ENCODE data around the gene MFSD12.

The MFSD12 gene

DNA sequence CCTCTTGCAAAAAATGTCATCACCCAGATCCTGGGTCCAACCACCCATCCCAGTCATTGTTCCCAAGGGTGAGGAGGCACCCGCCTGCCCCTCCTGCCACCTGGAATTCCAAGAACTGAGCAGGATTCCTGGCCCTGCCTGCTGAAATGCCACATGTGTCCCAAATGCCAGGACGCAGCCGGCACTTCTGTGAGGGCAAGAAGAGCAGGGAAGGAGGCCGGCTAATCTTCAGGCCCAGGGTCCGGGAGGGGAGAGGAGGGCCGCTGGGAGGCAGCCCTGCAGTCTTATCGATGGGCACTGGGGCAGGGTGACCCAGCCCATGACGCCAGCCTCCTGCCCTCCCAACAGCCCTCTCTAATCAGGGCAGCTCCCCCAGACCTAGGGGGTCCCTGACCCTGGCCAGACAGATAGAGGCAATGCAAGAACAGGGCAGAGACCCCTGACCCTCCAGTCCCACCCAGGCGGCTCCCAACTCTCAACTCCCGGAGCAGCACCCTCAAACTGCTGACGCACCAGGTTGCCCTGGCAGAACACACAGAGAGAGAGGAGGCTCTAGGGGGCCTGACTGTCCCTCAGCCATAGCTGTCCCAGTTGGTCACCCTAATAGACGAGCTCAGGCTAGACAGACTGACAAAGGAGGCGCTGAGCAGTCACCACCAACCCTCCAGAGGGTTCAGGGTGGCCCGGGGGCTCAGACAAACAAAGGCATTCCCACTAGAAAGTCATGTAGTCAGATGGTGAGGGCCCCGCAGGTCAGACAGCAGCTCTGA, 1.5 kb downstream of the MFSD12 start:
- DNase-seq (ENCODE audit: low spot score) = no peak

DNA sequence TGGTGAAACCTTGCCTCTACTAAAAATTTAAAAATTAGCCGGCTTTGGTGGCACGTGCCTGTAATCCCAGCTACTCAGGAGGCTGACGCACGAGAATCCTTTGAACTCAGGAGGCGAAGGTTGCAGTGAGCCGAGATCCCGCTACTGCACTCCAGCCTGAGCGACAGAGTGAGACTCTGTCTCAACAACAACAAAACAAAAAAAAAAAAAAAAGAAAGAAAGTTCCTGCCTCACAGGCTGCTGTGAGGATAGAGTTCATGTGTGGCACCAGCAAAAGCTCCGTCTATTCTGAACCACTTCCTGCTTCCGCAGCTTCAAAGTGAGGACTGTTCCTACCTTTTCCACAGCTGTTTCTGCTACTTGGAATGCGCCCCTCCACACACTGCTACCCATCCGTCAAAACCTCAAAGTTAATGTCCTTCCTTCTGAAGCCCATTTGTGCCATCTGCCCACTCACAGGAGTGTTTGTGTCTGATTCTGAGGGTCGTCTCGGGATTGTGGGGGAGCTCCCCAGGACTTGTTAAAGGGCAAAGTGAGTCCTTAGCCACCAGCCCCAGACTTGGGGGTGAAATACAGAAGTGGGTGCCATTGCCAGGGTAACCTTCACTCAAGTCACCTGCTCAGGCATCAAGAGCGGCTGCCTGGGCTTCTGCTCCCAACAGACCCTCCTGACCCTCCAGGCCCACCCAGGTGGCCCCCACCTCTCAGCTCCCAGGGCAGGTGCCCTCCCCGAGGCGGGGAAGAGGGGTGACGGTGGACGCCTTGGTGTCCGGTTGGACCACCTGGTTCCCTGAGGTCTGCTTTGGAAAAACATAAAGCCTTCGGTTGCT, 2.9 kb downstream of the MFSD12 start:
- no peak for DNase-seq (ENCODE audit: low spot score)

DNA sequence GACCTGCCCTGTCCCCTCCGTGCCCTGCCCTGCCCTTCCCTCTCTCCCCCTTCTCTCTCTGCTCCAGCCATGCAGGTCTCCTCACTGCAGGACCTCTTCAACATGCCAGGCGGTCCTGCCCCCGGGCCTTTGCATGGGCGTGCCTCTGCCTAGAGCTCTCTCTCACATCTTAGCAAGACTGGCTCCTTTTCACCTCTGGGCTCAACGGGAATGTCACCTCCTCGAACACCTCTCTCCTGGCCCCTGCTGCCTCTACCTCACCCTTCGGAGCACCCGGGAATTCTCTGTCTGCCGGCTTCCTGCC, 5.6 kb downstream of the MFSD12 start:
- DNase-seq (ENCODE audit: low spot score) = no peak

DNA sequence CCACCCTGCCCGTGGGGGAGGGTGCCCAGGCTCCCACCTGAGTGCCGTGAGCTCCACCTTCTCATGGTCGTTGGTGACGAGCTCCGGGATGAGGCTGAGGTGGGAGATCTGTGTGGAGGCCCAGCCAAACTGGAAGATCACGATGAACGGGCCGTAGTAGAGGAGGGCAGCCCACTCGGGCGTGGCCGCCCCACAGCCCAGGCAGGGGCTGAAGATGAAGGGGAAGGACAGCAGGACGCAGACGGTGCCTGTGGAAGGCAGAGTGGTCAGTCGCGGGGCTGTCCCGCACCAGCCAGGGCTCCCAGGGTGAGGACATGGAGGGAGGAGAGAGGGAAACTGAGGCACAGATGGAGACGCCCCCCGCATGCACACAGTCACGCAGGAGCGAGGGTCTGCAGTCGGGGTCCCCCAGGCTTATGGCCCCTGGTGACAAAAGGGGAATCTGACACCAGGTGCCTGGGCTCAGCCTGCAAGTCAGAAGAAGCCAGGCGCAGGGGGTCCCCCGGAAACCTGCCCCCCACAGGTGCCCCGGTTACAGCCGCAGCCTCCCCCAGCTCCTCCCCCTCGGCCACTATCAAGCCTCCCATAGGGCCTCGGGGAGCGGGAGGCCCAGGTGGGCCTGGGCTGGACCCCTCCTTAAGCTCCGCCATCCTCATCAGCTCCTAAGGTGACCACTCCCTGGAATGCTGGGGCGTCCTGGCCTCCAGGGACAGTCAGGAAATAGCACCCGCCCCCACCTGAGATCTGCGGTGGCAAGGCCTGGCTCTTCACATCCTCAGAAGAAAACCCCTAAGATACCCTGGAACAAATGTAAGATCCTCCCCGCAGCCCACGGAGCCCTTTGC, 6.2 kb downstream of the MFSD12 start:
- DNase-seq (ENCODE audit: low spot score) = no peak

DNA sequence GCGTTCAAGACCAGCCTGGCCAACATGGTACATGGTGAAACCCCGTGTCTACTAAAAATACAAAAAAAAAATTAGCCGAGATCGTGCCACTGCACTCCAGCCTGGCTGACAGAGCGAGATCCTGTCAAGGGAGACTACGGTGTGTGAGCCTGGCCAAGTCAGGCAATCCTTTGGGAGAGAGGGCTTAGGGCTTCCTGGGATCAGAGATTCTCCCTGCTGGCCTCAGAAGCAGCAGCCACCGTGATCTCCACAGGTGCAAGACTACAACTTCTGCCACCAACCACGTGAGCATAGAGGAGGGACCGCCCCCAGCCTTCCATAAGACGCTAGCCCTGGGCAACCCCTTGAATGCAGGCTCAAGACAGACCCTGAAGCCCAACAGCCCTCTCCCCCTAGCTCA, 7.6 kb downstream of the MFSD12 start:
- DNase-seq (ENCODE audit: low spot score) = no peak

DNA sequence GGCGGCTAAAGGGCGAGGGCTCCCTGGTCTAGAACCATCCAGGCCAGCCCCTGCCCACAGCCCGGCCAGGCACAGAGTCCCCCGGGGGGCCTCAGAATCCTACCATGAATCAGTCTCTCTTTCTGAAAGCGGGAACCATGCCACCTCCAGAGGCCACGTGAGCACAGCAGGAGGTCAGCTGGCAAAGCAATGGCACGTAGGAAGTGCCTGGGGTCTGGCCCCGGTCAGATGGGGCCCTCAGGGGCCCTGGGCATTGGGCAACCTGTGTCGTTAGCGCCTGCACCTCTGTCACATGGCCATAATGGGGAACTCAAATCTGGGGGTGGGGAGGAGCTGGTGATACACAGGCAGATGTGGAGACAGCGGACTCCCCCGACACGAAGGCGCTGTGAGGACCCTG, 8.8 kb downstream of the MFSD12 start:
- DNase-seq (ENCODE audit: low spot score) = no peak

DNA sequence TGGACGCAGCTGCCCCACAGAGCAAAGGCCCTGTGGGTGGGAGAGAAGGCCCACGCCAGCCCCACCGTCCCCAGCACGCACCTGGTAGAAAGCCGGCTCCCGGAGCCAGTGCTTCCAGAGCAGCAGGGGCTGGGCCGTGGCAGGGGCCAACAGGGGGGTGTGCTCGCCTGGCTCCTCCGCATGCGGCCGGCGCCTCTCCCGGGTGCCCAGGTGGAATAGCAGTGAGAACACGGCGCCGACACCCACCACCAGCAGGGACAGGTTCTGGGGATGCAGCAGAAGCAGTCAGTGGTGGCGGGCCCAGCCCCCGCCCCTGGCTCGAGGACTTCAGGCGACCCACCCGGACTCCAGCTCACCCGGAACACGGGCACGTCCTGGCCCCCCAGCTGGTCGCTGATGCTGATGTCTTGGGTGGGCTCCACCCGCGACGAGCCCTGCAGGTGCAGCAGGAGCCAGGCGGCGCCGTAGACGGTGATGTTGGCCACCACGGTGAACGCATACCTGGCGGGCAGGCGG, 9.6 kb downstream of the MFSD12 start:
- DNase-seq (ENCODE audit: low spot score) = no peak

DNA sequence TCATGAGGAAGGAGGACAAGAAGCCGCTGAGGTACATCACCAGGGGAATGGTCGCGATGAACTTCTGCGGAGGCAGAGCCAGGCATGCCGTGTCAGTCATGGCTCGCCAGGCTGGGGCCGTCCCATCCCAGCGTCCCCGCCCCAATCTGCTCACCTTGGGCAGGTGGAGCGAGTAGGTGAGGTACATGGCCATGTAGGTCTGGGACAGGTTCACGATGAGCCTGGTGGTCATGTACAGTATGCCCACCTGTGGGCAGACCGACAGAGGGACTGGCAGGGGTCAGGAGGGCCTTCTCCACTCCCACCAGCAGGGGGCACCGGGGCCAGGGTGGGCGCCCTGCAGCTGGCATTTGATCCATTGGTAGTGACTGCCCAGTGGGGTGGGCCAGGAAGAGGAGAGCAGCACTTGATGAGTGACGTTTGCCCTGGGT, 10.1 kb downstream of the MFSD12 start:
- no peak for DNase-seq (ENCODE audit: low spot score)

DNA sequence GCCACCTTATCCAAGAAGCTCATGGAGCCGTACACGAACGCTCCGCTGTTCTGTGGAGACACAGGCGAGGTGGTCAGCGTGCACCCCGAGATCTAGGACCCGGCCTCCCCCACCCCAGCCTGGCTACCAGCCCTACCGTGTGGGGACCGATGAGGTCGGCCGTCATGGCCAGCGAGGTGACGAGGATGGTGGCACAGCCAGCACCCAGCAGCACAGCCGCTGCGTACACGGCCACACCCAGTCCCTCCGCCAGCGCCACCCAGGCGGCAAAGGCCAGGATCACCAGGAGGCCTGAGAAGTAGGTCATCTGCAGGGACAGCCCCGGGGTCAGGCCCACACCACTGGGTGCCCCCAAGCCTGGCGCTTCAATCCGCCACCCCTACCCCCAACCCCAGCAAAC, 11.3 kb downstream of the MFSD12 start:
- DNase-seq (ENCODE audit: low spot score) = no peak

DNA sequence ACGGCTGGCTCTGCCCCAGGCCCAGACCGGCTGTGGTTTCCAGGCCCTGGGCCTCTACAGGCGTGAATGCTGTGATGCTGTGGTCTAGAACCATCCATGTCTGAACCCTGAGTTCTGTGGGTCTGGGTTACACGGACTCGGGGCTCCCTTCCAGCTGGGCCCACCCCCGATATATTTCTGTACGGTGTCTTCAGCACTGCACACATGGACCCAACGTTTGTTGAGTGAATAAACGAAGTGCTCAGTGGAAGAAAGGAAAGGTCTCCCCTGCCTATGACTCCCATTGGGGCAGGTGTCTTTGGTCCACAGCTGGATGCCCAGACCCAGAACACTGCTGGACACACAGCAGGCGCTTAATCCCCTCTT, 11.7 kb downstream of the MFSD12 start:
- DNase-seq (ENCODE audit: low spot score) = no peak

DNA sequence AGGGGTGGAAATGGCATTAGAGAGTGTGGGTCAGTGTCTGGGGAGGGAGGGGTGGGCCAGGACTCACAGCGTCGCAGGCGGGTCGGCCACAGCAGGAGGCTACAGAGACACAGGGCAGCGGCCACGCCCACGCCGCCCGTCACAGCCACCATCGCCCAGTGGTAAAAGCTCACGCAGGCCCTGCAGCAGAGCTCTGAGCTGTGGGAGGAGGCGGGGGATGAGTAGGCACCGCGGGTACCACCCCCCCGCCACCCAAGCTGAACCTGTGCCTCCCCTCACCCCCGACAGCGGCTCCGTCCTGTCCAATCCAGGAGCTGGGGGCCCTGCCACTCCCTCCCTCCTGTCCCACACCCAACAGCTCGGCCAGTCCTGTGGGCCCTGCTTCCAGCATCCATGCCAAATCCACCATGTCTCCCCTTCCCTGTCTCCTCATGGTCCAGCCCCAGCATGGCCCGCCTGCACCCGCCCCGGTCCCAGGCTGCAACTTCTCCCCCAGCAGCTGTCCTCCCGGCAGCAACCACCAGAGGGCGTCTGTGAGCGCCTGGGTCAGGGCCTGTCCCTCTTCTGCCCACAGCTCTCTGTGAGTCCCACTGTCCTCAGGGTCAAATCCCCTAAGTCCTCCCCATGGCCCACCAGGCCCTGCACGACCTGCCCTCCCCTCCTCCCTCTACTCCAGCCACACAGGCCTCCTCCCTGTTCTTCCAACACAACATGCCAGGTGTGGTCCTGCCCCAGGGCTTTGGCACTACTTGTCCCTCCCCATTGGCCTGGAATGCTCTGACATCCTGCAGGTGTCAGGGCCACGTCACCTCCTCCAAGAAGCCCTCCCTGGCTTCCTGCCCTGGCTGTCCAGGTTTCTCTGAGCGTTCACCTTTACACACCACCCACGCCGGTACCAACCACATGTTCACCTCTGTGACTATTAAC, 12.4 kb downstream of the MFSD12 start:
- DNase-seq (ENCODE audit: low spot score) = peak; percentile 92

DNA sequence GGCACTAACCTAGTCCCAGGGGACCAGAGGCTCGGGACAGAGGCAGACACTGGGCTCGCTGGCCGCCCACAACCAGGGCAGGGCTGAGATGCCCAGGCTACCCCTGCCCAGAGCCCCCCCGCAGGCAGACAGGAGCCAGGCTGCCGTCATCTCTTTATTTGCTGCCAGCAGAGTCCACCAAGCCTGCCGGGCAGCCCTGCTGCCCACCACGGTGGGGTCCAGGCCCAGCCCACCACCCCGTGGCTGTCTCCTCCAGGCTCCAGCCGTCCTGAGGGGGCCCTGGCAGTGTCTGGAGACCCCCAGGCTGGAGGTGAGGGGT, 13.4 kb downstream of the MFSD12 start:
- DNase-seq (ENCODE audit: low spot score) = no peak

DNA sequence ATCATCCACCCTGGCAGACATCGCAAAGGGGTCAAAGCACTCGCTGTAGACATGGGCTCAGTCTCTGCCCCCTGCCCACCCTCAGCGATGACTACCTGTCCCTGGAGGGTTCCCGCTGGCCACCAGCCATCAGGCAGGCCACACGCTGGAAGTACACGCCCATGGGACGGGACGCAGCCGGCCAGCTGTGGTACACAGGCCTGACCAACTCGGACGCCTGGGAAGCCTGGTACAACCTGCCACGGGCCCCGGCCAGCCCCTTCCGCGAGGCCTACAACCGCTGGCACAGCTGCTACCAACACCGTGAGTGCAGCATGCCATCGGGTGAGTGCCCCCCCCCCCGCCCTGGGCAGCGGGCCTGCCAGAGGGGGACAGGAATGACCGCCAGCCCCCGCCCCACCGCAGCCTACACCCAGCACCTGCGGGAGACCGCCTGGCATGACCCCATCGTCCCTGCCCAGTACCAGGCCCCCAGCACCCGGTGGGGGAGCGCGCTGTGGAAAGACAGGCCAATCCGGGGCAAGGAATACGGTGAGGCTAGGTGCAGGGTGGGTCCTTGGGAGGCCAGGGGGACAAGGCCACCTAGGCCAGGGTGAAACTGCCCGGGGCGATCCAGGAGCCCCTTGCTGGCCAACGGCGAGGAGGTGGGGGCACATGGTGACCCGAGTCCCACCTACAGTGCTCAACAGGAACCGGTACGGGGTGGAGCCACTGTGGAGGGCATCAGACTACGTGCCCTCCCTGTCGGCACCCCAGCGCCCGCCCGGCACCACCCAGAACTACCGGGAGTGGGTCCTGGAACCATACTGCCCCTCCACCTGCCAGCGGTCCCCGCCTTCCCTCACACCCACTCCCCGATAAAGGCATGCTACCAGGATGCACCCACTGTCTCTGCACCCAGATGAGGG, 14.0 kb downstream of the MFSD12 start:
- DNase-seq (ENCODE audit: low spot score) = no peak

DNA sequence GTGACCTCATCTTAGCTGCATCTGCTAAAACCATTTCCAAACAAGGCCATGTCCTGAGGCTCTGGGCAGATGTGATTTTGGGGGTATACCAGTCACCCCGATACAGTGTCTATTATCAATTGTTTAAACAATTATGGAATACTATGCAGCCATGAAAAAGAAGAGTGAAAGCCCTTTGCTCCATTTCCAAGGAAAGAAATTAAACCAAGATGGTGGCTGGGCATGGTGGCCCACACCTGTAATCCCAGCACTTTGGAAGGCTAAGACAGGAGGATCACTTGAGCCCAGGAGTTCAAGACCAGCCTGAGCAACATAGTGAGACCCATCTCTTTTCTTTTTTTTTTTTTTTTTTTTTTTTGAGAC, 17.6 kb downstream of the MFSD12 start:
- no peak for DNase-seq (ENCODE audit: low spot score)

DNA sequence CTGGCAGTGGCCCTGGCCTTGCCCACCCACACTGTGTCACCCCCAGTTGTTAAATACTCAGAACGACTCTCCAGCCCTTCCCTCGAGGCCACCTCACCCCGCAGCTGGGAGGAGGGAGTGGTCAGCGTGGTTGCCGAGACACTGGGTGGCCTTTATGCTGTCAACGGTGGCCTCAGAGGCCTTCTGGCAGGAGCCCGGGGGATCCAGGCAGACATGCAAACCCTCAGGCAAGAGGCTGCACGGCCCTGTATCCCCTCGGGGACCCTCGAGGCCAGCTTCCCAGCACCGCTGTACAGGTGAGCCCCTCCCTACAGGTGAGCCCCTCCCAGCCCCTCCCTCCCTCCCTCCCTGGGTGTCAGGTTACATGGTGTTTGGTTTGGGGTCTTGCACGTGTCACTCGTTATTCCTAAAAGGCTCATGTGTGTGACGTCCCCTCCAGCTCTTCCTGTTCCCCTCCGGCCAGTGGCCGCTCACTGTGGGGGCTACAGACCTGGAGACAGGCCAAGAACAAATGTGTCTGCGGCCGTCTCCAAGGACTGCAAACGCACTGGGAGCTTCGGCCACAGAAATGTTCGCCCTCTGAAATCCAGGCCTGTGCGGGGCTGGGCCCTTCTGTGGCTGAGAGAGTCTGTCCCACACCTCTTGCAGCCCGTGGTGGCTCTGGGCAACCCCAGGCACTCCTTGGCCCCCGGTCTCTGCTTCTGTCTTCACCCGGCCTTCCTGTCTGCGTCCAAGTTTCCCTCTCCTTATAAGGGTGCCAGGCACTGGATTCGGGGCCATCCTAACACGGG, 18.2 kb downstream of the MFSD12 start, which contains the start of gene TEKTIP1:
TEKTIP1 (plus strand) TSS at position 210 of the 791 bp plus-strand sequence; CDS start at position 214, 4 bp downstream.
- DNase-seq (ENCODE audit: low spot score) = peak; percentile 58

DNA sequence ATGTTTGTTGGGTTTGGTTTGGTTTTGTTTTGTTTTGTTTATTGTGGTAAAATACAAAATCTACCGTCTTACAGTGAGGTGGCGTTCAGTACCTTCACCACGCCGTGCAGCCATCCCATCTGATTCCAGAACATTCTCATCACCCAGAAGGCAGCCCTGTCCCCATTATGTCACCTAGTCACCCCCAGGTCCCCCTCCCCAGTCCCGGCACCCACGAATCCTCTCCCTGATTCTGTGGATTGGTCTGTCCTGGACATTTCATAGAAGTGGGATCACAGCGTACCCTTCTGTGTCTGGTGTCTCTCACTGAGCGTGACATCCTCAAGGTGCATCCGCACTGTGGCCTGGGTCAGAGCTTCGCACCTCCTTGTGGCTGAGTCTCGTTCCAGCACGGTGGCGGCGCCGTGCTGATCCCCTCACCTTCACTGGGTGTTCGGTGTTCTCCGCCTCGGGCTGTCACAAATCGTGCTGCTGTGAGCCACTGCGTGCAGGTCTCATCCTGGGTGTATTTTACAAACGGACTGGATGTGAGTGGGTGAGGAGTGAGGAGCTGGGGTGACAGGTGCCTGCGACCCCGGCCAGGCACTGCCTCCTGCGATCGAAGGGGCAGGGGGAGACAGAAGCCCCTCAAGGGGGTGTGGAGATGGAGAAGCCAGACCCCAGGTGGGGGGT, 19.0 kb downstream of the MFSD12 start:
- DNase-seq (ENCODE audit: low spot score) = no peak

DNA sequence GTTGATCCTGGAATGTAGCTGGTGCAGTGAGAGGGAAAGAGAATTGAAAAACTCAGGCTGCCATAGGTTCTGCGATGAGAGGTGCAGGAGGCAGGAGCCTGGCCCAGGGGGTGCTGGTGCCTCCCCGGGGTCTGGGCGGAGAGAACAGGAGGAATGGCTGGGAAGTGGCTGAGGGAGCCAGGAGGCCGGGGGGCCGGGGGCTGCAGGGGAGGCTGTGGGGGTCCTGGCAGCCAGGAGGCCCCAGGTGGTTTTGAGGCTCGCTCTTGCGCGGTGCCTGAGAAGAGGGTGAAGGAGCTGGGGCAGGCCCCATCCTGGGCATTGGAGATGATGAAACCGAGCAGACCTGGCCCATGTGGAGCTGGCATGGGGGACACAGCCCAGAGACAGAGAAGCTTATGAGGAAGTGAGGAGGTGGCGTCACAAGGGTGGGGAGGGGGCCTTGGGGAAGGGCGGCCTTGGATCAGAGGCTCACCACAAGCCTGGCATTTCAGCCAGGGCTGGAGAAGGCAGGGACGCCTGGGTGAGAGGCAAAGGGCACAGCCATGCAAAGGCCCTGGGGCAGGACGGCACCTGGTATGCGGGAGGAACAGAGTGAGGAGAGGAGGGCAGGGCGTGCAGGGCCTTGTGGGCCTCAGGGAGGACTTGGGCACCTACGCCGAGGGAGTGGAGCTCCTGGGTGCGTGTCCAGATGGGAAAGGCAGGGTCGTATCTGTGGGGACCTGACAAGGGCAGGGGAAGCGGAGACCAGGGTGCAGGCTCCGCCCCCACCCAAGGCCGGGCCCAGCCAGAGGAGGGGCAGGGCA, 19.7 kb downstream of the MFSD12 start:
- DNase-seq (ENCODE audit: low spot score) = no peak

DNA sequence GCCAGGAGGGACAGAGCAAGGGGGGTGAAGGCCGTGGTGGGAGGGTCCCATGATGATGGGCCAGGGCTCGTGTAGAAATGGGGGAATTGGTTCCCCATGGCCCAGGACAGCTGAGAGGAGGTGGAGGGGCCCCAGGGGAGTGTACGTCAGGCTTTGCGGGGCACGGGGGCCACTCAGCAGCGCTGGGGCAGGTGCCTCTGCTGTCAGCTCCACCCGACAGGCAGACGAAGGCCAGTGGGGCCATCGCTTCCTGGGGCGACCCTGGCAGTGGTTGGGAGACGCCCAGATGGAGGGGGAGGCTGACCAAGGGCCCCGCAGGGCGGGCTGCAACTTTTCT, 20.3 kb downstream of the MFSD12 start:
- no peak for DNase-seq (ENCODE audit: low spot score)

Measured in ecto neural progenitor cell (in vitro differentiated cells).